Colonic mucosa (tissue), 4 donors: Measurements from ENCODE around the gene CC2D1A. TPM values are rescaled to one million over a fixed set of nuclear protein-coding genes. Genes with fewer than 3 reads are reported as not detected.

Experiments
- DNase-seq: peaks from one replicate; pipeline ENCODE4 v3.0.0-alpha.2; 2020
- H3K27ac ChIP-seq: fragments of 200-600 bp; one replicate; pipeline ENCODE4 v1.8.0; 2021
- H3K27me3 ChIP-seq: fragments of 200-600 bp; one replicate; pipeline ENCODE4 v1.8.0; 2021
- H3K36me3 ChIP-seq: fragments of 200-600 bp; one replicate; pipeline ENCODE4 v1.8.0; 2021
- H3K4me1 ChIP-seq: fragments of 200-600 bp; one replicate; pipeline ENCODE4 v1.8.0; 2021; ENCODE audit warnings: mild to moderate bottlenecking
- H3K4me3 ChIP-seq: fragments of 200-600 bp; one replicate; pipeline ENCODE4 v1.8.0; 2021
- H3K9ac ChIP-seq, 2 donors: one replicate each; pipeline ENCODE4 v1.7.0; 2013; ENCODE audit warnings: control low read depth in 2 of 2, low read depth in 2 of 2, low read length in 2 of 2
- H3K9me3 ChIP-seq: fragments of 200-600 bp; one replicate; pipeline ENCODE4 v1.8.0; 2021
- CTCF ChIP-seq: fragments of 200-600 bp; IDR thresholded peaks from one replicate; pipeline ENCODE4 v1.8.0; 2022; ENCODE audit warnings: antibody characterized with exemption, mild to moderate bottlenecking
- intact Hi-C: fragments of 100-400 bp; cut with DNase I; formaldehyde crosslinking; loops from one replicate; pipeline ENCODE4 v1.14.1; 2022
- total RNA-seq, 2 donors: library from RNA; stranded (reverse); fragmentation: NEBNext Ultra II Directional in 1 of 2; extraction: Animal tissue kit (Norgen Biotek cat#: 25700) in 1 of 2; gene quantifications; one replicate each; pipeline ENCODE4 v1.2.1, GENCODE V29; 2021
- donor health status: healthy.
- donor health status: DM: no; HTN: no; CAD: no.
- donor health status: DM: no; HTN: no; CAD: no.

CC2D1A gene
- total RNA-seq, 2 donors from 2014 or later, result 81.0 to 123 TPM

DNA sequence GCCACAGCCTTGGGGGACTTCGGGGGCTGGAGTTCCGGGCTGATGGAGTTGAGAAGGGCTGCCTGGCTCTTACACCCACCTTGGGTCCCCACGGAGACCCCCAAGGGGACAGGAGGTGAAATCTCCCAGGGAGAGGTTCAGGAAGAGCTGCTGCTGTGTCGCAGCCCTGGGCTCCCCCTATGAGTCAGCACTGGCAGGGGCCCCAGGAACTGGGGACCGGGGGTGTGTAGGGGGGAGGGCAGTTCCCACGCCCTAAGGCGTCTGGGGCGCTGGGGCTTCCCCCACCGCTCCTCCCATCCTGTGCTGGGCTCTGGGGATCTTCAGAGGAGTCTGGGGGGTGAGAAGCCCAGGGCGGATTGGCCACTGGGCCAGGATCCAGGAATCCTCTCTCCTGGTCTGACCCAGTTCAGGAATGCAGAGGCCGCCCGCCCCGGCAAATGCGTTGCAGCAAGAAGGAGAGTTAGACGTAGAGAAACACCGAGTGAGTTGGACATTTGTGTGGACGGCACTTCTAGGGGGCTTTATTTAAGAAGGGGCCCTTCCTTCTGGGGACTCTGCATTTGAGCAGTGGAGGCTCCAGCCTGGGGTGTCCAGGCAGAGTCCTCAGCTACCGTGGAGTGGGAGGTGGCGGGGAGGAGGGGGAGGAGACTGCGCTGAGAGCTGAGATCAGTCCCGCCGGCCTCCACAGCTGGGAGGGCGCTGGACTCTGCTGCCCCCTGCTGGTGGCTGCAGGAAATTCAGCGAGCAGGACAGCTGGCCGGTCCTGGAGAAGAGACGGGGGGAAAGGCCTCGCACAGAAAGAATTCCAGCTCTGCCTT is 44.1 kb upstream of the CC2D1A start:
- peak overlapping the region; percentile 87 for H3K27ac ChIP-seq
- H3K4me1 ChIP-seq, result no peaks in the 10 kb centered on the region
- TF ChIP-seq CTCF, result peak; percentile 99
- H3K9me3 ChIP-seq, result no peaks in the 10 kb centered on the region
- no peaks in the 10 kb centered on the region for H3K36me3 ChIP-seq
- intact Hi-C loops, result loop anchor here (2.0 to 5.0 kb wide), 2 partner anchors 77 to 265 kb away; no protein-coding TSS in a partner anchor
- H3K27me3 ChIP-seq, result no peaks in the 10 kb centered on the region
- H3K9ac ChIP-seq, result peak overlapping the region; percentile 61 to 87
- DNase-seq, result peak; percentile 94
- H3K4me3 ChIP-seq, result peak overlapping the region; percentile 39

DNA sequence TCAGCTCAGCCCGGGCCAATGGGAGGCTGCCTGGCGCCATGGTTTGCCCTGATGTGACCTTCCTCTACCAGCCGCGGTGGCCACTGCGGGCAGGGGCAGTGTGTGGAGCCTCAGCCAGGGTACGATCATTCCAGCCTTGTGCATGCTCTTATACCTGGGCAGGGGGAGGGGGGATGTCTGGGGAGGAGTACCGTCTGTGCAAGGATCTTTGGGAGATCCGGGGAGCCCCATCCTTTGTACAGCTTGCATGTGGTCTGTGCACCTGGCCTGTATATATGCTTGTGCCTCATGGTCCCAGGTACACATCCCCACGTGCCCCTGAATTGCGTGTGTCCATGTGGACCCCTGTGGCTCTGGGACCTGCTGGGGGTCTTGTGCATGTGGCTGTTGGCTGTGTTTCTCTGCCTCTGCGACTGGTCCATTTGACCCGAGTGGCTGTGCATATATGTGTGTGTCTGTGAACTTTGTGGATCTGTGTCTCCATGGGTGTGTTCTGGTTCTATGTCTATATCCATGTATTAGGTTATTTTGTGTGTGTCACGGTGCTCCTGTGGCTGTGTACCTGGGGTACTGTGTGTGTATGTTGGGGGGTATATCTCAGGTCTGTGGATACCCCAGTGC is 41.8 kb upstream of the CC2D1A start:
- Histone ChIP-seq H3K27me3 (no peaks in the 10 kb centered on the region), H3K27ac (no peak overlapping the region)

DNA sequence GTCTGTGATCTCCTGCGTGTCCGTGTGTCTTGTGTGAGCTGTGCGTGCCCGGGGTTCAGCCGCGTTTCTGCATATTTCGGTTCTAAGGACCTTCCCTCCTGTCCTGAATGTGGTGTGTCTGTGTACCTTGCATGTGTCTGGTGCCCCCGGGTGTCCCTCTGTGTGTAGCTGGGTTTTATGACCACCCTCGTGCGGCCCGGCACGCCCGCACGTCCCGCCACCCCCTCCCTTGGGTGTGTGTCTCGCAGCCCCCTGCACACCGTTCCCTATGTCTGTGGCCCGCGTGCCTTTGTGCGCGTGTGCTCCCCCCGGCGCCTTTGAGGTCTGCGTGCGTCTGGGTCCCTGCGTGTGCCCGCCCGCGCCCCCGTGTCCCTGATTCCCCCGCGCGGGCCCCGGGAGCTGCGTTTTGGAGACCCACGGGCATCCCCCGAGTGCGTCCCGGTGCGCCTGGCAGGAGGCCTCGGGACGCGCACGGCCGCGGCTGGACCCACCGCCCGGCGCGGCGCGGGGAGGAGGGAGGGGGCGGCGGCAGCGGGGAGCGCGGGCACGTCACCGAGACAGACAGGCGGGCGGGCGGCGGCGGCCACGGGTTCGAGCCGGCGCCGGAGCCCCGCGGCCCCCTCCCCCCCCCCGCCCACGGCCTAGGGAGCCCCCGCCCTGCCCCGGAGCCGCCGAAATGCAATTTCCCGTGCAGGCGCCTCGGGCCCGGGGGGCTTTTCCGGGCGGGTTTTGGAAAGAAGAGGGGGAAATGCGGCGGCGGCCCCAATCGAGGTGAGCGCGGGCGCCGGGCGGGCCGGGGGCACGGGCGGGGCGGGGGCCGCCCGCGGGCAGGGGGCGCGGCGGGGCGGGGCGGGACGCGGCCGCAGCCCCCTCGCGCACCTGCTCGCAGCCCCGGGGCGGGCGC is 41.1 kb upstream of the CC2D1A start:
- H3K36me3 ChIP-seq, result no peaks in the 10 kb centered on the region
- DNase-seq, result no peak
- peak overlapping the region; percentile 13 to 64 for H3K9ac ChIP-seq
- H3K4me3 ChIP-seq, result peak overlapping the region; percentile 65
- no peaks in the 10 kb centered on the region for H3K27me3 ChIP-seq
- no peaks in the 10 kb centered on the region for H3K9me3 ChIP-seq
- intact Hi-C loops, result loop anchor here (5.0 kb wide), 1 partner anchor 268 kb away; no protein-coding TSS in a partner anchor
- no peaks in the 10 kb centered on the region for H3K4me1 ChIP-seq
- H3K27ac ChIP-seq, result no peak overlapping the region
- TF ChIP-seq CTCF, result no peak

More for the DNA sequence above, 41.8 kb upstream of the CC2D1A start:
- no peaks in the 10 kb centered on the region for H3K9me3 ChIP-seq
- no peaks in the 10 kb centered on the region for H3K36me3 ChIP-seq
- H3K4me3 ChIP-seq, result no peak overlapping the region
- H3K4me1 ChIP-seq, result no peaks in the 10 kb centered on the region
- intact Hi-C loops, result loop anchor here (5.0 kb wide), 1 partner anchor 267 kb away; no protein-coding TSS in a partner anchor
- peak; percentile 29 for DNase-seq
- H3K9ac ChIP-seq, result peak overlapping the region; percentile 1 to 13
- no peak for TF ChIP-seq CTCF

DNA sequence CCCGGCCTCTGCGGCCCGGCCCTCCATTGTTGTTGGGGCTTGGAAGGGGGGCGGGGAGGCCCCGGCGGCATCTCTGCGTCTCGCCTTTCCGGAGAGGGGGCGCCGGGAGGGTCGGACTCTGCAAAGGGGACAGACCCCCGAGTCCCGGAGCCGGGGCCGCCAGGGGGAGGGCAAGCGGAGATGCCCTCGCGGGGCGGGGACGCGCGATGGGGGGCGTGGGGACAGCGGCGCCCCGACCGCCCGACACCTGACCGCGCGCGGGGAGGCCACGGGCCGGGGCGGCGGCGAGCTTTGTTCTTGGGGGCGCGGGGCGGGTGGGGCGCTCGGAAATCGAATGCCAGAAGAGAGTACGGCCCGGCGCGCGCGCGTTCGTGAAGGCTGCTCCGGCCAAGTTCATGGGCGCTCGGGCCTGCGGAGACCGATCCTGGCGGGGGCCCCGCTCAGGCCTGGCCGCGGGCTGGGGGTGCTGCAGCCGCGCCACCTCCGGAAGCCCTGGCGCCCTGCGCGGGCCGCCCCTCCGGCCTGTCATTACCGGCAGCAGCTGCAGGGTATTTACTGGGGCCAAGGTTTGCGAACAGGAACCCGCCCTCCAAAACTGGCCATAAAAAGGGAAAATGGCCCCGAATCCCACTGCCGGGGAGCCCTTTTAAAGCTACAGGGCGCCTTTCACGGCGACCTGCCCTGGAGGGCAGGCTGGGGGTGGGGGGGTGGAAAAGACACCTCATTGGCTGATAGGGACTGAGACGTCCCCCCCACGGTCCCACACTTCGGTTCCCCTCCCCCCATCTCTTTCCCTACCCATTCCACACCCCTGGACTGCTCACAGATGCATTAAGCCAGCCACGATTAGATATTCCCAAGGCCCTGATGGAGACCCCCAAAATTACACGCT is 40.2 kb upstream of the CC2D1A start:
- no peak for TF ChIP-seq CTCF
- Histone ChIP-seq H3K36me3 (no peaks in the 10 kb centered on the region), H3K4me1 (no peaks in the 10 kb centered on the region), H3K9me3 (no peaks in the 10 kb centered on the region), H3K4me3 (peak overlapping the region; percentile 65), H3K27me3 (no peaks in the 10 kb centered on the region), H3K9ac (peak overlapping the region; percentile 51 to 64), H3K27ac (no peak overlapping the region)
- peak; percentile 39 for DNase-seq
- intact Hi-C loops, result no loop called here
